ENCODE data around the gene ALDOA.

ALDOA gene

DNA sequence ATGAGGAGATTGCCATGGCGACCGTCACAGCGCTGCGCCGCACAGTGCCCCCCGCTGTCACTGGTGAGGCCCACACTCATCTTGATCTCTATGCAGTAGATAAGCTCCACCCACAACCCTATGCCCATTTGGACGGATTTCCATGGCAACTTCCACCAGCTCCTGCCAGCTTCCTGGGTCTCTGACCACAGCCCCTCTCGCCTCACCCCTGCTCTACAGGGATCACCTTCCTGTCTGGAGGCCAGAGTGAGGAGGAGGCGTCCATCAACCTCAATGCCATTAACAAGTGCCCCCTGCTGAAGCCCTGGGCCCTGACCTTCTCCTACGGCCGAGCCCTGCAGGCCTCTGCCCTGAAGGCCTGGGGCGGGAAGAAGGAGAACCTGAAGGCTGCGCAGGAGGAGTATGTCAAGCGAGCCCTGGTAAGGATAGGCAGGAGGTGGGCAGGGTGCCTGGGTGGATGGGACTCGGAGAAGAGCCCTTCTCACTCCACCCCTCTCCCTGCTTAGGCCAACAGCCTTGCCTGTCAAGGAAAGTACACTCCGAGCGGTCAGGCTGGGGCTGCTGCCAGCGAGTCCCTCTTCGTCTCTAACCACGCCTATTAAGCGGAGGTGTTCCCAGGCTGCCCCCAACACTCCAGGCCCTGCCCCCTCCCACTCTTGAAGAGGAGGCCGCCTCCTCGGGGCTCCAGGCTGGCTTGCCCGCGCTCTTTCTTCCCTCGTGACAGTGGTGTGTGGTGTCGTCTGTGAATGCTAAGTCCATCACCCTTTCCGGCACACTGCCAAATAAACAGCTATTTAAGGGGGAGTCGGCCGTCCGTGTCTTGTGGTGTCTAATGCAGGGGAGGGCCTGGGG, 4.3 kb downstream of the ALDOA start:
- DNase-seq (ENCODE audit: low read depth), result no peak

DNA sequence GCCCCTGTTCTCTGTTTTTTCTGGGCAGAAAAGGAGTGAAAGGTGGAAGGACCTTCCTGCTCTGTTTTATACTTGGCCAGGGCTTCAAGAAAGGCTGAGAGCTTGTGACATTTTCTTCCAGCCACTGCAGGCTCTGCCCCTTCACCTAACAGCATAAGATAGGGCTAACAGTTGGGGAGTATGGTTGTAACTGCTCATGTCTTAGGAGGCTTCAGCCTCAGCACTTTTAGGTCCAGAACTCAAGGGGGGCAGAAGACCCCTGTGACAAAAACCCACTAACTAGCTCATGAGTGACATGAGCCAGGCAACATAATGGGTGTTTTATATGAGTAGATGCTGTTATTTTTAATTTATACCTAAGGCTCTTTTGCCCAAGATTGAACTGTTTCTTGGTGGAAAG, 4.9 kb downstream of the ALDOA start:
- DNase-seq (ENCODE audit: low read depth), result no peak

DNA sequence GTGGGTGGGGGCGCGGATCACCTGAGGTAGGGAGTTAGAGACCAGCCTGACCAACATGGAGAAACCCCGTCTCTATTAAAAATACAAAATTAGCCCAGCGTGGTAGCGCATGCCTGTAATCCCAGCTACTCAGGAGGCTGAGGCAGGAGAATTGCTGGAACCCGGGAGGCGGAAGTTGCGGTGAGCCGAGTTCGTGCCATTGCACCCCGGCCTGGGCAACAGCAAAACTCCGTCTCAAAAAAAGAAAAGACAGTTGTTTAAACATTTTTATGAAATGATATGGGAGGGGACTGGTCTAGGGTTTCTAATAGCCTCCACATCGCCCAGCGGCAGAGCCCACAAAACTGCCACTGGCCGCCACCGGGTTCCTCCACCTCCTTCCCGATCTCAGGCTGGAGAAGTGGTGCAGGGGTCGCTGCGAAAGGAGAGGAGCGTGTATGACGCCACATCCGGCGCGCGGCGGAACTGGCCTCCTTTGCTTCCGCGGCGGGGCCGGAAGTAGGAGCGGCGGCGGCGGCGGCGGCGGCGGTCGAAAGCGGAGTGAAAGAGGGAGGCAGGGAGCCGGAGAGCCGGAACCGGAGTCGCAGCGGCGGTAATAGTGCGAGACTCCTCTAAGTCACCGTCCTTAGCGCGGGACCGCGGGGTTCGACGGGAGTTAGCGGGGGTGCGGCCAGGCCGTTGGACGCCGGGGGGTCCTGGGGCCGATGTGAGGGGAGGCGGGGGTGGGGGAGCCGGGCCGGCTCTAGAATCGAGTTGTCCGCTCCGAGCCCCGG, 10.1 kb downstream of the ALDOA start, which contains the start of gene PPP4C:
Gene PPP4C, plus strand, starts transcription at position 492 of the 773 bp plus-strand sequence. CDS start 384 bp downstream, outside the sequence.
- DNase-seq (ENCODE audit: low read depth), result peak; percentile 84

DNA sequence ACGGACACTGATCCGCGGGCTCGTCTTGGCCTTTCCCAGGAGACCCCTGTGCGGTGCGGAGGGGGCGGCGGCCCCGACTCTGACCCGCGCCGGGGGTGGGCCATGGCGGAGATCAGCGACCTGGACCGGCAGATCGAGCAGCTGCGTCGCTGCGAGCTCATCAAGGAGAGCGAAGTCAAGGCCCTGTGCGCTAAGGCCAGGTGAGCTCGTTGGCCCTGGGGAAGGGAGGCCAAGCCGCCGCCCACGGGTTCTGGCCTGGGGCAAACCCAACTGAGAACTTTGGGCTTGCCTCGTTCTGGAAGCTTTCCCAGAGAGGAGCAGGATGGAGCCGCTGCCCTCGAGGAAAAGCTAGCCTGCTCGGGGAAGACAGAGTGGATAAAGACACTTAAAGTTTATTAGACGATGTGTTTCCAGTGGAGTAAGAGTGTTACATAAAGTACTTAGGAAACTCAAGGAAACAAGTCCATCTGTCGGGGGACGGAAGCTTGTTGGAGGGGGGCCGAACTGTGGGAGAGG, 10.8 kb downstream of the ALDOA start:
- DNase-seq (ENCODE audit: low read depth), result no peak

DNA sequence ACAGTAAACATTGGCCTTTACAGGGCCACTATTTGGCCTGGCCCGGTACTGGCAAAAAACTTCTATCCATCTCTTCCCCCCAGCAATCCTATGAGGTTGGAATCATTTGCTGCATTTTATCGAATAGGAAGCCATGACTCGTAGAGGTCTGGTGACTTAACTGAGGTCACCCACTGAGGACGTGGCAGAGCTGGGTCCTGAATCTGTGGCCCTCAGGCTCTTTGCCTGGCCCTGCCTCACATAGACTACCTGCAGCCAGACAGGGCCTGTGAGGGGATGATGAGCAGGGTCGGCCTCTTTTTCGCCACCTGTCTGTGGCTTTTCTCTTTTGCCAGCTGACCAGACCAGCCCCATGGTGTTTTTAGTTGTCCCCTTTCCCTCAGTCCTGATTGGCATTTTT, 12.1 kb downstream of the ALDOA start:
- no peak for DNase-seq (ENCODE audit: low read depth)

DNA sequence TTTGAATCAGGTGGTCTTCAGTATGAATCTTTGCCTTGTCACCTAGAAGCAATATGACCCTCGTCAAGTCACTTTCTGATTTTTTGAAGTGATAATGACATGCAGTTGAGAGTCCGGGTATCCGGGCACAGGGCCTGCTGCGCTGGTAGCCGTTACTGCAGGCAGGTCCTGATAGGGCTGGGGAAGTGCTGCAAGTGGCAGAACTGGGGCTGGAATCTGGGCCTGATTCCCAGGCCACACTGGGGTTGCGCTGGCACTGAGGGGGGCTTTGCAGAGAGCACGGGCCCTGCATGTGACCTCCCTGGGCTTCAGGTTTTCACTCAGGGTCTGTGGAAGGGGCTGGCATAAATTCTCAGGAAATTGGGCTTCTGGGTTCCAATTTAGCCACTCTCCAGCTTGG, 13.2 kb downstream of the ALDOA start:
- DNase-seq (ENCODE audit: low read depth), result no peak

DNA sequence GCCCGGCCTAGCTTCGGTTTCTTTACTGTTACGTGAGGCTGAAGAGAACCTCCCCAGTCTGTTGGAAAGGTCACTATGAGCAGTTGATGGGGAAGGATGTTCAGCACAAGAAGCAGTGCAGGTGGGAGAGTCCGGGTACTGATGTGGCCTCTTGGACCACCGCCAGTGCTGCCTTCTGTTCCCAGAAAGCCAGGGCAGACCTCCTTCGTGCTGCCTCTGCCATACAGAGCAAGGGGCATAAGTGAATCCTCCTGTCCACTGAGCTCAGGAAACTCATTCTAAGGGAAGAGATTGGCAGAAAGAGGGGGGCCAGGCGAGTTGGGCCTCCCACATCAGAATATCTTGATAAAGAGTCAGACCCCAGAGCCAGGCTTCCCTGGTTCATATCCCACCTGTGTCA, 13.9 kb downstream of the ALDOA start:
- DNase-seq (ENCODE audit: low read depth), result no peak

DNA sequence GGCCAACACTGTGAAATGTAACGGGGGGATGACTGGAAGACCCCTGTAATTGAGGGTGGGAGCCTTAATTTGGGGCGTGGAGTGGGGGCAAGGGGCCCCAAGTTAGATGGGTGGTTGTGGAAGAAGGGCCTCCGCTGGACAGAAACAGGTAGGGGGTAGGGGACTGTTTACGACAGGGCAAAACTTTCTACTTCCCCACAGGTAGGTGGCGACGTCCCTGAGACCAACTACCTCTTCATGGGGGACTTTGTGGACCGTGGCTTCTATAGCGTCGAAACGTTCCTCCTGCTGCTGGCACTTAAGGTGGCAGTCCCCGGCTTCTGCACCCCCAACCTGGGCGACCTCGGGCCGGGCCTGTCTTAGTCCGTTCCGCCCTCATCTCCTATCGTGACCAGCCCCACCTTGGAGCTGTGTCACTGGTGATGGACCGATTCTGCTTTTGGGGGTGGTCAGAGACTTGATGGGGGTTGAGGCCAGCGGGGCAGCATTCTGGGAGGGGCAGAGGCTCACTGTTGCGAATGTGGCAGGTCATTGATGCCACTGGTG, 17.1 kb downstream of the ALDOA start:
- no peak for DNase-seq (ENCODE audit: low read depth)

DNA sequence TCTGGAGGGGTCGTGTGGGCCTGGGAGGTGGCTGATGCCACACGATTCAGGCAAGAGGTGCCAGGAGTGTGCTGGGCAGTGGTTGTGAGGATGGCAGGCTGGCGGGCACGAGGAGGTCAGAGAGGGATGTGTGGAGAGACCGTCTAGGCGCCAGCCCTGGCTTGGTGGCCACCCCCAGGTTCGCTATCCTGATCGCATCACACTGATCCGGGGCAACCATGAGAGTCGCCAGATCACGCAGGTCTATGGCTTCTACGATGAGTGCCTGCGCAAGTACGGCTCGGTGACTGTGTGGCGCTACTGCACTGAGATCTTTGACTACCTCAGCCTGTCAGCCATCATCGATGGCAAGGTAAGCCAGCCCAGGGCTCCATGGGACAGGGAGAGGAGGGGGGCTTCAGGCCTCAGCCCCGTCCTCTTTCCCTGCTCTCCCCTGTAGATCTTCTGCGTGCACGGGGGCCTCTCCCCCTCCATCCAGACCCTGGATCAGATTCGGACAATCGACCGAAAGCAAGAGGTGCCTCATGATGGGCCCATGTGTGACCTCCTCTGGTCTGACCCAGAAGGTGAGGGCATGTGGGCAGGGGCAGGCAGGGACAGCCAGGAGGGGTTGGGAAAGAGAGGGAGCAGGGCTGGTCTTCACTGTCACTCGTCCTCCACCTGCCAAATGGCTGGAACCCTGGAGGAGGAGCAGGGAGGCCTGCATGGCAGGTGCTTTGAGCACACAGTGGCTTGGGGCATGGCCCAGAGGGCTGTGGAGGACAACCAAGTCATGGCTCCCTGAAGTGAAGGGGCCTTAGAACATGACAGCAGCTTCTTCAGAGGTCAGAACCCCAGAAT, 17.9 kb downstream of the ALDOA start:
- no peak for DNase-seq (ENCODE audit: low read depth)

DNA sequence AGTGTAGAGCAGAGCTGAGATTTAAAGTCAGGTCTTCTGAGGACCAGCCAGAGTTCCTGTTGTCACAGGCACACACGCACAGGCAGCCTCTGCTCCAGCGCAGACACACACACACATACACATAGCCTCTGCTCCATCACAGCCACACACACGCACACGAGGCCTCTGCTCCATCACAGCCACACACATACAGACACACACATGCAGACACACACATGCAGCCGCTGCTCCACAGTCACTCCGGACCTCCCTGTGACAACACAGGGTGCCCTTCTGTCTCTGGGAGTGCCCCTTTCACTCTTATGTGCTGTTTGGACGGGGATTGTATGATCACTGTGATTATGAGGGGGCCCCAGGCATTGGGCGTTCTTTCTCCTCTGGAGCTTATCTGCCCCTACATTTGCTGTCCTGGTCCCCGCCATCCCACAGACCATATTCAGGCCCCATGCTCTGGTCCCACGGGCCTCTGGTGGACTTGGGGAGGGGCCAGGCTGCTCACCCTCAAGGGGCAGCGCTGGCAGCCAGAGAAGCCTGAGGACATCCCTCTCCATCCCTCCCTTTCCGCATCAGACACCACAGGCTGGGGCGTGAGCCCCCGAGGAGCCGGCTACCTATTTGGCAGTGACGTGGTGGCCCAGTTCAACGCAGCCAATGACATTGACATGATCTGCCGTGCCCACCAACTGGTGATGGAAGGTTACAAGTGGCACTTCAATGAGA, 18.7 kb downstream of the ALDOA start:
- DNase-seq (ENCODE audit: low read depth), result no peak

DNA sequence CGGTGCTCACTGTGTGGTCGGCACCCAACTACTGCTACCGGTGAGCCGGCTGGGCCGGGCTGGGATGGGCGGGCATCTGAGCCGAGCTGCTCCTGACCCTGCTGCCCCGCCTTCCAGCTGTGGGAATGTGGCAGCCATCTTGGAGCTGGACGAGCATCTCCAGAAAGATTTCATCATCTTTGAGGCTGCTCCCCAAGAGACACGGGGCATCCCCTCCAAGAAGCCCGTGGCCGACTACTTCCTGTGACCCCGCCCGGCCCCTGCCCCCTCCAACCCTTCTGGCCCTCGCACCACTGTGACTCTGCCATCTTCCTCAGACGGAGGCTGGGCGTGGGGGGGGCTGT, 19.2 kb downstream of the ALDOA start:
- no peak for DNase-seq (ENCODE audit: low read depth)

DNA sequence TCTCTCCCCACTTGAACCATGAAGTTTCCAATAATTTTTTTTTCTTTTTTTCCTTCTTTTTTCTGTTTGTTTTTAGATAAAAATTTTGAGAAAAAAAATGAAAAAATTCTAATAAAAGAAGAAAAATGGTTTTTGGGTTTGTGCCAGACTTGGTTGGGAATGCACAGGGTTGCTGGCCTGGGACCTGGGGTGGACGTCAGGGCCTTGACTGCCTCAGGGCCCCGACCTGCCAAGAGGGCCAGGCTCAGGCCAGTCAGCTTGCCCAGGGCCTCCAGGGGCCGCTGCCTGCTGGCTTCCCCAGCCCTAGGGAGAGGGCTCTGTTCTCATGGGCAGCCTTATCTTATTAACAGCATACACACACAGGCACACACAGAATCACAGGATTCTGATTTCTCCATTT, 19.7 kb downstream of the ALDOA start:
- no peak for DNase-seq (ENCODE audit: low read depth)

DNA sequence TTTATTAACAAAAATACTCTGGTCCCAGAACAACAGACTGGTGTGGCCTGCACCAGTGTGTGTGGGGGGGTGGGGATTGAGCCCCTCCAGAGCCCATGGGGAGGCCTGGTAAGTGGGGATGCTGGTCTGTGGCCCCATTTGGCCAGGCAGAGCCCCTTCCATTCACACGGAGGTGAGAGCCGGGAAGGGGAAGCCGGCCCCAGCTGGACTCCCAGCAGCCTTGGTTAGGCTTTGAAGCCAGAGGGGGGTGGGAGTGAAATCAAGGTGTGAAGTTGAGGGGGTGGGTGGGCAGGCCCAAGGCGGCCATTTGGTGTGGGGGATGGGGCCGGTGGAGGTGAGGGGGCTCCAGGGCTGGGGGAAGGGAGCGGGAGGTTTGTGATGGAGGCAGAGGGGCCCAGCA, 20.3 kb downstream of the ALDOA start:
- DNase-seq (ENCODE audit: low read depth), result no peak

DNA sequence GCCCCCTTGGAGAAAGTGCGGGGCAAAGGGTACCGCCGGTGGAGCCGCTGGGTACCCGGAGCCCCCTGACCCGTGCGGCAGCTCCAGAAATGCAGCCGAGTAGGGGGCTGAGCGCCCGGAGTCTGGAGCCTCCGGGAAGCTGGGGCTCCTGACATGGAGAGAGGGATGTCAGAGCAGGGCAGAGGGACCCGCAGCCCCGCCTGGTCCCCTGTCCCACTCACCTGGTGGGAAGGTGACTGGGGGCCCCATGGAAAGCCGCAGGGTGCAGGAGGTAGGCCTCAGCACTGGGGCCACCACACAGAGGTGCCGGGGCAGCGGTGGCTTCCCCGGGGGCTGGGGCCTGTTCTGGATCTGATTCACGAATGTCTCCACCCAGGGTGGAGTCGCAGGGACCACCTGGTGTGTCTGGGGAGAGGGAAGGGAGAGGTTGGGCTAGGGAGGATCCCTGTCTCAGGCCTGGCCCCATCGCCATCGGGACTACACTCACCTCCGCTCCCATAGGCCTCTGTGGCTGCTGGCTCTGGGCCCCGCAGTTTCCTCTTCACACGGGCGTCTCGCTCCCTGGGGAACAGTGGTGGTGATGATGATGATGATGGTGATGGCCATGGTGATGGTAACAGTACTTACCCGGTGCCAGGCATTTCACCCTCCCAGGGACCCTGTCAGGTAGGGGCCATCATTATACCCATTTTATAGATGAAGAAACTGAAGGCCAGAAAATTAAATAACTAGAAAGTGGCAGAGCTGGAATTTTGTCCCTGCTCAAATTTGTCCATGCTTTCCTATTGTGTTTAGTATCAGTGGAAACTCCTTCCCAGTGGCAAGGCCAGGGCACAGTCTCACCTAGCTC, 21.0 kb downstream of the ALDOA start:
- DNase-seq (ENCODE audit: low read depth), result no peak

DNA sequence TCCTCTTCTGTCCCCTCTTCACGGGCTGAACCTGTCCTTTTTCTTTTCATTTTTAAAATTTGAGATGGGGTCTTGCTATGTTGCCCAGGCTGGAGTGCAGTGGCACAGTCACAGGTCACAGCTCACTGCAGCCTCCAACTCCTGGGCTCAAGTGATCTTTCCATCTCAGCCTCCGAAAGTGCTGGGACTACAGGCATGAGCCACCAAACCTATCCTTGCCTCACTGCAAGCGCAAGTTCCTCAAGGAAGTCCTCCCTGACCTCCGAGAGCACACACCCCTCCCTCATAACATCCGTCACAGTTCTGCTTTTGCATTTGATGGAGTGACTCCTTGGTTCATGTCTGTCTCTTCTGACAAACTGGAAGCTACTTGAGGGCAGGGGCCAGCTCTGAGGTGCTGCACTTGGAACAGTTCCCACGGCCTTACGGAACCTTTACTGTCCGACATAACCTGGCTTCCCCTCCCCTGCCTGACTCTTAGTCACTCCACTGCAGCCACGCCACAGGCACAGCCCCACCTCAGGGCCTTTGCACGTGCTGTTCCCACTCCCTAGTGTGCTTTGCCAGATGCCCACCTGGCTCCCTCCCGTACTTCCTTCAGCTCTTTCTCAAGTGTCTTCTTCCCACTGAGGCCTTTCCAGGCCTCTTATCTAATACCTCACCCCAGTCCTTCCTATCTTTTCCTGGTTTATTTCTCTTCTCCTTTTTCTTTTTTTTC, 21.8 kb downstream of the ALDOA start:
- no peak for DNase-seq (ENCODE audit: low read depth)

DNA sequence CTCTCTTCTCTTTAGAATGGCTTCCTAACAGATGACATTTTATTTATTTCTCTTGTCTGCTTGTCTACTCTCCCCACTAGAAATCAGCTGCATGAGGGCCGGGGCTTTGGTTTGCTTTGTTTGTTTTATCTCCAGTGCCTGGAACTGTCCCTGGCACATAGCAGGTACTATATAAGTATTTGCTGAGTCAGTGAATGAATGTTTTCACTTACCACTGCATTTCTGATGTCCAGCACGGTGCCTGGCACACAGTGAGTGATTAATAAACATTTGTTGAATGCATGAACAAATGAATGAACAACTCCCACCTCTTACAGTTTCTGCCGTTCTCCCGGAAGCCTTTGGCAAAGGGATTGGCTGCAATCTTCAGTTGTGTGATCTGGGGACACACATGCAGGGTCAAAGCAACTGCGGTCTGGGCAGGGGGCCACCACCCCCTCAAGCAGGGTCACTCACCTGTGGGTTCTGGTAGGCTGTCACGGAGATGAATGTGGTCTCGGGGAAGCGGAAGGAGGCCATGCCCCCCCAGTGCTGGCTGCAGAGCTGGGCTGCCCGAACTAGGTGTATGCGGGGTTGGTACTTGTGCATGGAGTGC, 22.8 kb downstream of the ALDOA start:
- DNase-seq (ENCODE audit: low read depth), result no peak

DNA sequence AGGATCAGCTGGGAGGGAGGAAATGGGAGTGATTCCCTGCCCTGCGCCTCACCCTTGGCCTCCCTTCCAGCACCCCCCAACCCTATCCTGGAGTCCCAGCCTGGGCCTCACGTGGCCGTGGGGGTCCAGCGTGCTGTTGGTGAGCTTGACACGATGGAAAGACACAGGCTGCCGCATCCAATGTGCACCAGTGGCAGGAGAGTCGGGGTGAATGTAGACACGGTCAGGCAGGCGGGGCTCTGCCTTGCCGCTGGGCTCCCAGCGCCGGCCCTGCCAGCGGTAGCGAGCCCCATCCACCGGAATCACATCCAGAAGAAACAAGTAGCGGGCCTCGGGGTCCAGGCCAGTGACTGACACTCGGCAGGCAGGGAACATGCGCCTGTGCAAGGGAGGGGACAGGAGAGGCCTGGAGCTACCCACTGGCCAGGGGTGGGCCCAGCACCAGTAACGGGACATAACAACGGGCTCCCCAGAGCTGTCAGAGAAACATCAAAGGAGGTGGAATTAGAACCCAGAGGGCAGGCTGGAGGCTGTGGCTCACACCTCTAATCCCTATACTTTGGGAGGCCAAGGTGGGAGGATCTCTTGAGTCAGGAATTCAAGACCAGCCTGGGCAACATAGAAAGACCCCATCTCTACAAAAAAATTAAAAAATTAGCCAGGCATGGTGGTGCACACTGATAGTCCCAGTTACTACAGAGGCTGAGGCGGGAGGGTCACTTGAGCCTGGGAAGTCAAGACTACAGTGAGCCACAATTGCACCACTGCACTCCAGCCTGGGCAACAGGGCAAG, 23.5 kb downstream of the ALDOA start:
- no peak for DNase-seq (ENCODE audit: low read depth)

DNA sequence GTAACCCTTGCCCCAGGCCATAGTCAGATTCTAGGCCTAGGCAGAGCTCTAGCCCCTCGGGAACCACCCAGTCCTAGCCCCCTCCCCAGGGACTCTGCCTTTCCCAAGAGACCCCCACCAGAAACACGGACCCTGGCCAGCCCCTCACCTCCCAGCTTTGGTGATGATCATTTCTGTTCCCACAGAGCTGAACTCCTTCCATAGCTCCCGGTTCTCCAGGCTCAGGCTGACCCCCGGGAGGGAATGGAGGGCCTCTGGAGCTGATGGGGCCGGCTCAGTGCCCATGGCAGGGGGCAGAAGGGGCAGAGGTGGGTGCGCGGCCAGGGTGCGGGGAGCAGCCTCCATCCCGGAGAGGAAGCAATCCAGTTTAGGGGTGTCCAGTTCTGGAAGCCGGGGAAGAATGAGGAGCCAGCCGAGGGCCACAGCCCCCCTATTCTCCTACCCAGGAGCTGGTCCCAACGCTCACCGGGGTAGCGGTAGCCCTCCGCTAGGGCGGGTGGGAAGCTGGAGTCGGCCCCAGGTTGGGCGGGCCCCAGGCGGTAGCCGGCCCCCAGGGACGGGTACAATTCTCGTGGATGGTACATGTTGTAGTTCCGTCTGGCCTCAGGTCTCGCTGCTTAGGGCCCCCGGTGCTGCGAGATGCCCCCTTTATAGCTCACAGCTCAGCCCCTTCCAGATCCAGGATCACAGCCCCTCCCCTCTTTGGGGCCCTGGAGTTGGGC, 25.2 kb downstream of the ALDOA start:
- DNase-seq (ENCODE audit: low read depth), result no peak

All from activated T-cell treated with anti-CD3 and anti-CD28 coated beads for 24 hours (primary cell).